ENCODE measurements around the gene XRN2.

DNA sequence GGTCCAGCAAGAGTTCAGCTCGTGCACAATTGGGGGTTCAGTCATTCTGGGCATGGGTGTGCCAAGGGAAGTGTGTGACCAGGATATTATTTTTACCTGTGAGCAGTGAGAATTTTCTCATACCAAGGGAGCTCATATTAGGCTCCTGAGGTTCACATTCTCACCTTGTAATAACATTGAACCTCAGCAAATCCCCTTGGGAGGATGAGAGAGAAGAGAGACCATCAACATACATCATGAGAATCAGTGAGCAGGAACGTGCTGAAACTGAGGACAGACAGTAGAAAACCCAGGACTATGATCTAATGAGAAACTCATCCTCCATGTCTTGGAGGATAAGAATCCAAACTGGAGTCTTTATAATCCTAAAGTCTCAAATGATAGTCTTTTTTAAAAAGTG lies 33.4 kb upstream of the XRN2 start:
- no peak for TF ChIP-seq FOXA1 (IDR thresholded peaks at IDR 0.05)
- TF ChIP-seq, protein P1, sequence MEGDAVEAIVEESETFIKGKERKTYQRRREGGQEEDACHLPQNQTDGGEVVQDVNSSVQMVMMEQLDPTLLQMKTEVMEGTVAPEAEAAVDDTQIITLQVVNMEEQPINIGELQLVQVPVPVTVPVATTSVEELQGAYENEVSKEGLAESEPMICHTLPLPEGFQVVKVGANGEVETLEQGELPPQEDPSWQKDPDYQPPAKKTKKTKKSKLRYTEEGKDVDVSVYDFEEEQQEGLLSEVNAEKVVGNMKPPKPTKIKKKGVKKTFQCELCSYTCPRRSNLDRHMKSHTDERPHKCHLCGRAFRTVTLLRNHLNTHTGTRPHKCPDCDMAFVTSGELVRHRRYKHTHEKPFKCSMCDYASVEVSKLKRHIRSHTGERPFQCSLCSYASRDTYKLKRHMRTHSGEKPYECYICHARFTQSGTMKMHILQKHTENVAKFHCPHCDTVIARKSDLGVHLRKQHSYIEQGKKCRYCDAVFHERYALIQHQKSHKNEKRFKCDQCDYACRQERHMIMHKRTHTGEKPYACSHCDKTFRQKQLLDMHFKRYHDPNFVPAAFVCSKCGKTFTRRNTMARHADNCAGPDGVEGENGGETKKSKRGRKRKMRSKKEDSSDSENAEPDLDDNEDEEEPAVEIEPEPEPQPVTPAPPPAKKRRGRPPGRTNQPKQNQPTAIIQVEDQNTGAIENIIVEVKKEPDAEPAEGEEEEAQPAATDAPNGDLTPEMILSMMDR (IDR thresholded peaks at IDR 0.05; ENCODE audit: low read depth, low read length, missing input control), result no peak
- no peak for TF ChIP-seq EGR1 (IDR thresholded peaks at IDR 0.05; ENCODE audit: low read depth in 2 of 2)
- no peak for TF ChIP-seq YY1 (IDR thresholded peaks at IDR 0.05)
- no peak for TF ChIP-seq RAD21 (IDR thresholded peaks at IDR 0.05)
- no peak for TF ChIP-seq JUND (IDR thresholded peaks at IDR 0.05)
- no peak for TF ChIP-seq GABPA (IDR thresholded peaks at IDR 0.05 in 1 of 2, conservative IDR thresholded peaks at IDR 0.05 in 1 of 2)
- no peak for TF ChIP-seq RXRA (IDR thresholded peaks at IDR 0.05)
- TF ChIP-seq, protein P2, sequence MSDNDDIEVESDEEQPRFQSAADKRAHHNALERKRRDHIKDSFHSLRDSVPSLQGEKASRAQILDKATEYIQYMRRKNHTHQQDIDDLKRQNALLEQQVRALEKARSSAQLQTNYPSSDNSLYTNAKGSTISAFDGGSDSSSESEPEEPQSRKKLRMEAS (IDR thresholded peaks at IDR 0.05), result no peak

Measured in liver (tissue), 3 donors.